GM23338 (cell line): ENCODE results near the gene FBXW8.

Source experiments
- CREB1 ChIP-seq: fragments of 250-450 bp; sonication (Bioruptor Pico); IDR thresholded peaks from 2 replicates; pipeline ENCODE4 v1.5.0; 2020; ENCODE audit warnings: low read depth, mild to moderate bottlenecking, moderate library complexity
- EZH2 ChIP-seq: fragments of 200-600 bp; sonication (generic); IDR thresholded peaks from one replicate; pipeline ENCODE4 v1.8.0; 2017; ENCODE audit warnings: antibody characterized with exemption, mild to moderate bottlenecking, low read depth; ENCODE audit not compliant: unreplicated experiment
- EZH2phosphoT487 ChIP-seq: fragments of 200-600 bp; sonication (generic); IDR thresholded peaks from one replicate; pipeline ENCODE4 v1.8.1; 2018; ENCODE audit warnings: antibody characterized with exemption; ENCODE audit not compliant: unreplicated experiment
- JUNB ChIP-seq: IDR thresholded peaks from one replicate; pipeline ENCODE4 v1.6.1; 2016; ENCODE audit warnings: antibody characterized with exemption; ENCODE audit not compliant: unreplicated experiment
- POLR2AphosphoS5 ChIP-seq: IDR thresholded peaks from 2 replicates; pipeline ENCODE4 v1.6.1; 2016; ENCODE audit warnings: antibody characterized with exemption, low read depth
- STAT1 ChIP-seq: IDR thresholded peaks from one replicate; pipeline ENCODE4 v1.6.1; 2016; ENCODE audit warnings: antibody characterized with exemption; ENCODE audit not compliant: unreplicated experiment
- ZNF331 ChIP-seq: fragments of 250-450 bp; sonication (Bioruptor Pico); IDR thresholded peaks from 2 replicates; pipeline ENCODE4 v1.5.0; 2020; ENCODE audit warnings: low read depth, mild to moderate bottlenecking, moderate library complexity
- TF ChIP-seq, protein P1 (sequence below), 2 experiments: fragments of 200-600 bp in 1 of 2; sonication (generic) in 1 of 2; conservative IDR thresholded peaks; 2 replicates each; pipeline versions ENCODE4 v1.5.1 to v1.6.1; 2016 to 2017; ENCODE audit warnings: antibody characterized with exemption in 2 of 2, low read depth in 2 of 2, mild to moderate bottlenecking in 2 of 2, moderate library complexity in 1 of 2
- TF ChIP-seq, protein P2 (sequence below): IDR thresholded peaks from one replicate; pipeline ENCODE4 v1.6.1; 2018; ENCODE audit warnings: antibody characterized with exemption; ENCODE audit not compliant: unreplicated experiment

DNA sequence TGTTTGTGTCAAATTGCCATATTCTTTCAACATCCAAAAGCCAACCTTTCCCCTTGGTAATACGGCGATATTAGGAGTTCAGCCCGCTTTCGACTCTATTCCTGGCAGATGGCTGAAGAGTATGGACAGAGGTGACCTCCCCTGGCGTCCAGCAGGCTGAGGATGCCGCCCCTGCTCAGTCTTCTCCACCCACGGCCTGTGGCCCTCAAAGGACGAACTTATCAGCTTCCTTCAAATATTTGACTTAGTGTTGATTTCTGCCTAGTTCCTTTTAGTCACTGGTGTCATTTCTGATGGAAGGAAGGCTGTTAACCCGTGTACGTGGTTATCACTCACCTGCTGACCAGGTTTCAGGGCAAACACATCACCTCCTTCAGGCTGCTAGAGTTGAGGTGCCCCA, 123.5 kb downstream of the FBXW8 start:
- TF ChIP-seq EZH2phosphoT487 (no peak), JUNB (no peak), POLR2AphosphoS5 (no peak), EZH2 (no peak), CREB1 (CRISPR knock-in tag) (no peak), ZNF331 (no peak), STAT1 (no peak)
- TF ChIP-seq, protein P1, sequence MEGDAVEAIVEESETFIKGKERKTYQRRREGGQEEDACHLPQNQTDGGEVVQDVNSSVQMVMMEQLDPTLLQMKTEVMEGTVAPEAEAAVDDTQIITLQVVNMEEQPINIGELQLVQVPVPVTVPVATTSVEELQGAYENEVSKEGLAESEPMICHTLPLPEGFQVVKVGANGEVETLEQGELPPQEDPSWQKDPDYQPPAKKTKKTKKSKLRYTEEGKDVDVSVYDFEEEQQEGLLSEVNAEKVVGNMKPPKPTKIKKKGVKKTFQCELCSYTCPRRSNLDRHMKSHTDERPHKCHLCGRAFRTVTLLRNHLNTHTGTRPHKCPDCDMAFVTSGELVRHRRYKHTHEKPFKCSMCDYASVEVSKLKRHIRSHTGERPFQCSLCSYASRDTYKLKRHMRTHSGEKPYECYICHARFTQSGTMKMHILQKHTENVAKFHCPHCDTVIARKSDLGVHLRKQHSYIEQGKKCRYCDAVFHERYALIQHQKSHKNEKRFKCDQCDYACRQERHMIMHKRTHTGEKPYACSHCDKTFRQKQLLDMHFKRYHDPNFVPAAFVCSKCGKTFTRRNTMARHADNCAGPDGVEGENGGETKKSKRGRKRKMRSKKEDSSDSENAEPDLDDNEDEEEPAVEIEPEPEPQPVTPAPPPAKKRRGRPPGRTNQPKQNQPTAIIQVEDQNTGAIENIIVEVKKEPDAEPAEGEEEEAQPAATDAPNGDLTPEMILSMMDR (conservative IDR thresholded peaks at IDR 0.05; ENCODE audit: low read depth in 2 of 2) = no peak
- TF ChIP-seq, protein P2, sequence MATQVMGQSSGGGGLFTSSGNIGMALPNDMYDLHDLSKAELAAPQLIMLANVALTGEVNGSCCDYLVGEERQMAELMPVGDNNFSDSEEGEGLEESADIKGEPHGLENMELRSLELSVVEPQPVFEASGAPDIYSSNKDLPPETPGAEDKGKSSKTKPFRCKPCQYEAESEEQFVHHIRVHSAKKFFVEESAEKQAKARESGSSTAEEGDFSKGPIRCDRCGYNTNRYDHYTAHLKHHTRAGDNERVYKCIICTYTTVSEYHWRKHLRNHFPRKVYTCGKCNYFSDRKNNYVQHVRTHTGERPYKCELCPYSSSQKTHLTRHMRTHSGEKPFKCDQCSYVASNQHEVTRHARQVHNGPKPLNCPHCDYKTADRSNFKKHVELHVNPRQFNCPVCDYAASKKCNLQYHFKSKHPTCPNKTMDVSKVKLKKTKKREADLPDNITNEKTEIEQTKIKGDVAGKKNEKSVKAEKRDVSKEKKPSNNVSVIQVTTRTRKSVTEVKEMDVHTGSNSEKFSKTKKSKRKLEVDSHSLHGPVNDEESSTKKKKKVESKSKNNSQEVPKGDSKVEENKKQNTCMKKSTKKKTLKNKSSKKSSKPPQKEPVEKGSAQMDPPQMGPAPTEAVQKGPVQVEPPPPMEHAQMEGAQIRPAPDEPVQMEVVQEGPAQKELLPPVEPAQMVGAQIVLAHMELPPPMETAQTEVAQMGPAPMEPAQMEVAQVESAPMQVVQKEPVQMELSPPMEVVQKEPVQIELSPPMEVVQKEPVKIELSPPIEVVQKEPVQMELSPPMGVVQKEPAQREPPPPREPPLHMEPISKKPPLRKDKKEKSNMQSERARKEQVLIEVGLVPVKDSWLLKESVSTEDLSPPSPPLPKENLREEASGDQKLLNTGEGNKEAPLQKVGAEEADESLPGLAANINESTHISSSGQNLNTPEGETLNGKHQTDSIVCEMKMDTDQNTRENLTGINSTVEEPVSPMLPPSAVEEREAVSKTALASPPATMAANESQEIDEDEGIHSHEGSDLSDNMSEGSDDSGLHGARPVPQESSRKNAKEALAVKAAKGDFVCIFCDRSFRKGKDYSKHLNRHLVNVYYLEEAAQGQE = no peak
